Activated CD8-positive, alpha-beta memory T cell treated with anti-CD3 and anti-CD28 coated beads, Interleukin-2, amount 10 ng/mL, durations not matched to agents 7 days and 5 days (primary cell): Measurements from ENCODE around the gene SMAD7. TPM values are rescaled to one million over a fixed set of nuclear protein-coding genes. Genes with fewer than 3 reads are reported as not detected.
A peak's percentile ranks its signal among the peaks of the same experiment; 100 is the strongest.

Experiments
- ATAC-seq: fragments of 150-1000 bp; cut with Tn5 transposase; one replicate; pipeline ENCODE4 v1.10.0; 2021; ENCODE audit warnings: moderate library complexity
- CTCF ChIA-PET: fragments of 350-600 bp; sonication (Branson Sonifier 250); formaldehyde crosslinking; loops from one replicate; lab custom pipeline; 2021; ENCODE audit warnings: antibody characterized with exemption; lab: Charles Lee
- DNase-seq: peaks from one replicate; pipeline ENCODE4 v3.0.0-alpha.2; 2020
- H3K27ac Mint-ChIP-seq: one replicate; pipeline ENCODE4 v1.8.0; 2021; ENCODE audit warnings: mild to moderate bottlenecking, mixed read lengths
- H3K27me3 Mint-ChIP-seq: one replicate; pipeline ENCODE4 v1.8.0; 2021; ENCODE audit warnings: mixed read lengths
- H3K36me3 Mint-ChIP-seq: one replicate; pipeline ENCODE4 v1.8.0; 2021; ENCODE audit warnings: mild to moderate bottlenecking, mixed read lengths
- H3K4me1 Mint-ChIP-seq: one replicate; pipeline ENCODE4 v1.8.0; 2021; ENCODE audit warnings: mixed read lengths
- H3K4me3 Mint-ChIP-seq: one replicate; pipeline ENCODE4 v1.8.0; 2021; ENCODE audit warnings: mild to moderate bottlenecking, moderate library complexity, mixed read lengths
- H3K9me3 Mint-ChIP-seq: one replicate; pipeline ENCODE4 v1.8.0; 2022; ENCODE audit warnings: low read depth, mixed read lengths
- total RNA-seq, 2 experiments: library from RNA; stranded (reverse); gene quantifications; one replicate each; pipeline ENCODE4 v1.2.3, GENCODE V29; 2021

SMAD7 gene
- total RNA-seq, 2 experiments from 2014 or later = 18.5 to 29.3 TPM

GRCh38 chr18:48932822-48933510, 17.8 kb downstream of the SMAD7 start:
- H3K4me3 Mint-ChIP-seq = peak overlapping the region; percentile 75
- ATAC-seq (no peak), DNase-seq (no peak)
- peaks cover 92% of the 10 kb centered on the region for H3K4me1 Mint-ChIP-seq
- H3K36me3 Mint-ChIP-seq = peaks cover 17% of the 10 kb centered on the region
- no peaks in the 10 kb centered on the region for H3K27me3 Mint-ChIP-seq
- CTCF ChIA-PET = interaction anchor here (0.7 to 1.4 kb wide), 5 partner anchors 11 to 140 kb away, joined by 3 to 5 read pairs (median 3); no protein-coding TSS in a partner anchor
- no peaks in the 10 kb centered on the region for H3K9me3 Mint-ChIP-seq
- peak overlapping the region; percentile 96 for H3K27ac Mint-ChIP-seq

- CTCF ChIA-PET = interaction anchor here (1.0 to 1.4 kb wide), 4 partner anchors 10 to 64 kb away, joined by 3 to 5 read pairs (median 4); no protein-coding TSS in a partner anchor
- ATAC-seq (no peak), DNase-seq (no peak)
- Mint-ChIP-seq H3K9me3 (no peaks in the 10 kb centered on the region), H3K27ac (peak overlapping the region; percentile 96), H3K4me3 (peak overlapping the region; percentile 75), H3K27me3 (no peaks in the 10 kb centered on the region), H3K4me1 (peaks cover 92% of the 10 kb centered on the region), H3K36me3 (peaks cover 16% of the 10 kb centered on the region)
Observed at GRCh38 chr18:48932462-48932818, 18.3 kb downstream of the SMAD7 start.

- Mint-ChIP-seq H3K36me3 (peaks cover 16% of the 10 kb centered on the region), H3K27me3 (no peaks in the 10 kb centered on the region), H3K4me1 (peaks cover 93% of the 10 kb centered on the region), H3K9me3 (no peaks in the 10 kb centered on the region), H3K27ac (peak overlapping the region; percentile 96), H3K4me3 (peak overlapping the region; percentile 75)
- ATAC-seq = peak; percentile 61
- CTCF ChIA-PET = interaction anchor here (0.6 to 1.4 kb wide), 4 partner anchors 10 to 63 kb away, joined by 3 to 5 read pairs (median 4); no protein-coding TSS in a partner anchor
- DNase-seq = peak; percentile 75
Observed at GRCh38 chr18:48931680-48932461, 18.9 kb downstream of the SMAD7 start.

DNA sequence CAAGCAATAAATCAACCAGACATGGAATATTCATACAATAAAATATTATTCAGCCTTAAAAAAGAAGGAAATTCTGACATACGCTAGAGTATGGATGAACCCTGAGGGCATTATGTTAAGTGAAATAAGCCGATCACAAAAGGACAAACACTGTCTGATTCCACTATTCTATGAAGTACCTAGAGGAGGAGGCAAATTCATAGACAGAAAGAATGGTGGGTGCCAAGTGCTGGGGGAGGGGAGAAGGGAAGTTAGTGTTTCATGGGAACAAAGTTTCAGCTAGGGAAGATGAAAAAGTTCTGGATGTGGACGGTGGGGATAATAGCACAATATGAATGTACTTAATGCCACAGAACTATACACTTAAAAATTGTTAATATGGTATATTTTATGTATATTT, 19.8 kb downstream of the SMAD7 start:
- Mint-ChIP-seq H3K27me3 (no peaks in the 10 kb centered on the region), H3K36me3 (peaks cover 13% of the 10 kb centered on the region), H3K4me3 (no peak overlapping the region), H3K4me1 (peaks cover 97% of the 10 kb centered on the region), H3K27ac (peak overlapping the region; percentile 41), H3K9me3 (no peaks in the 10 kb centered on the region)
- CTCF ChIA-PET = interaction anchor here (0.6 kb wide), 1 partner anchor 24 kb away, joined by 3 read pairs; no protein-coding TSS in a partner anchor
- DNase-seq (no peak), ATAC-seq (no peak)

DNA sequence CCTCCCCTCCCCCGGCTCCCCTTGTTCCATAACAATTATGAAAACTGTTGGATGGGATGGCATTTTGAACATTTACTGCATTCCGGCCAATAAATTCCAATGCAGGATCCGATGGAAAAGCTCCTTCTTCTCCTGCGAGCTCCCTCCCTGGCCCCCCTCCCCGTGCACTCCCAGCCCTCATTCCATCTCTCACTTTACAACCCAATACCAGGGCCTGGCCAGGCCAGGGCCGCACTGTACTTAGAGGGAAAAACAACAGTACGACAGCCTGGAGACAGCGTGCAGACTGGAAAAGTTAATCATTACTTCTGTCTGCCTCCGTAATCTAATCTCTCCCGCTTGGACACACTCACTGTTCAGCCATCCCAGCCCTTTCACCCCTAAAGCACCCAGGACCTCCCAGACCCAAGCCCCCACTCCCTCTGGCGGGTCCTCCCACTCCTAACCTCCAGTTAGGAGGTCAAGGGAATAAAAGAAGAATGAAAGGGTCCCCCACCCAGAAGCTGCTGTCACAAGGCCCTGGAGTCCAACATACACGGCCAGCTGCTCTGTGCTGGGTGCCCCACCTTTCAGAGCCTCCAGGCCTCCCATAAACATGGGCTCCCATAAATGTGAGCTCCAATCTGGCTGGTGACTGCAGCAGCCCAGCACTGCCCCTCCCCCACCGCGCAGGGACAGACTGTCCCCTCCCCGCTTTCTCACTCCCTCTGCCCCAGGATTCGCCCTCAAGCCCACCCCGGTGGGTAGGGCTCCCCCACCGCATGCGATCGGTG, 20.6 kb downstream of the SMAD7 start:
- Mint-ChIP-seq H3K9me3 (no peaks in the 10 kb centered on the region), H3K36me3 (peaks cover 11% of the 10 kb centered on the region), H3K4me1 (peaks cover 96% of the 10 kb centered on the region), H3K27ac (peak overlapping the region; percentile 80), H3K4me3 (no peak overlapping the region), H3K27me3 (no peaks in the 10 kb centered on the region)
- no peak for ATAC-seq
- CTCF ChIA-PET = interaction anchor here (1.2 kb wide), 1 partner anchor 61 kb away, joined by 4 read pairs; no protein-coding TSS in a partner anchor
- DNase-seq = no peak

DNA sequence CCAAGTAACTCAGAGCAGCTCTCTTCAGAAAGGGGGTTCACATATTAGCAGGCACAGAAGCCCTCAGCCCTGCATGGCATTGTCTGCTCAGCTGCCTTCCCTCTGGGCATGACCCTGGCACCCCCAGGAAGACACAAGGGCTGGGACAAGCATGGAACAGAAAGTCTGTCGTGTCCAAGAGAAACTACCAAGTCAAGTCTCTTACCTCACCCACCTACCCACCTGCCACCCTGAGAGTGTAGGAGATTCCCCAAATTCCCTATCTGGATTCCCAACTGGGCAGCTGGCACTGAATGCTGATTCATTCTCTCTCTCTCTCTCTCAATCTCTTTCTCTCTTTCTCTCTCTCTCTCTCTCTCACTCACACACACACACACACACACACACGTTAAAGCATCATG, 21.6 kb downstream of the SMAD7 start:
- Mint-ChIP-seq H3K36me3 (peaks cover 11% of the 10 kb centered on the region), H3K27ac (peak overlapping the region; percentile 80), H3K9me3 (no peaks in the 10 kb centered on the region), H3K27me3 (no peaks in the 10 kb centered on the region), H3K4me3 (peak overlapping the region; percentile 61), H3K4me1 (peaks cover 96% of the 10 kb centered on the region)
- DNase-seq (no peak), ATAC-seq (peak; percentile 9)
- CTCF ChIA-PET = interaction anchor here (0.8 to 1.3 kb wide), 5 partner anchors 8 to 200 kb away, joined by 3 to 4 read pairs (median 4); no protein-coding TSS in a partner anchor

DNA sequence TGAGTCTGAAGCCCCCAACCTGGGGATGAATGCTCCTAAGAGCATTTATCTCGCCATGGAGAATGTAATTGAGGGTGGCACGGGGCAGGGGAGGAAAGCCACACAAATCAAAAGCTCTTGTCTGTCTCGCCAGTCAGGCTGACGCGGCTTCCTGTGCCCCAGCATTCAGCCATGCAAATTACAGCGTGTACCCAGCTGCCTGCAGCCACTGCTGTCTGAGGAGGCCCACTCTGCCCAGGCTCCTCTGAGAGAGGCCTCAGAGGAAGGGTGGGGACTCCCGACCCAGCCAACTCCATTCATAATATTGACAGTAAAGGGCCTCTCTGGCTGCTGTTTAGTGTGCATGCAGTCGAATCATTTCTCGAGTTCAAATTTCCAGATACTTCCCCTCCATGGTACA, 22.0 kb downstream of the SMAD7 start:
- DNase-seq = peak; percentile 88
- CTCF ChIA-PET = interaction anchor here (0.8 to 1.3 kb wide), 5 partner anchors 8 to 201 kb away, joined by 3 to 4 read pairs (median 4); no protein-coding TSS in a partner anchor
- H3K27me3 Mint-ChIP-seq = no peaks in the 10 kb centered on the region
- peaks cover 13% of the 10 kb centered on the region for H3K36me3 Mint-ChIP-seq
- H3K4me3 Mint-ChIP-seq = peak overlapping the region; percentile 61
- H3K4me1 Mint-ChIP-seq = peaks cover 96% of the 10 kb centered on the region
- peak overlapping the region; percentile 80 for H3K27ac Mint-ChIP-seq
- peak; percentile 83 for ATAC-seq
- no peaks in the 10 kb centered on the region for H3K9me3 Mint-ChIP-seq

DNA sequence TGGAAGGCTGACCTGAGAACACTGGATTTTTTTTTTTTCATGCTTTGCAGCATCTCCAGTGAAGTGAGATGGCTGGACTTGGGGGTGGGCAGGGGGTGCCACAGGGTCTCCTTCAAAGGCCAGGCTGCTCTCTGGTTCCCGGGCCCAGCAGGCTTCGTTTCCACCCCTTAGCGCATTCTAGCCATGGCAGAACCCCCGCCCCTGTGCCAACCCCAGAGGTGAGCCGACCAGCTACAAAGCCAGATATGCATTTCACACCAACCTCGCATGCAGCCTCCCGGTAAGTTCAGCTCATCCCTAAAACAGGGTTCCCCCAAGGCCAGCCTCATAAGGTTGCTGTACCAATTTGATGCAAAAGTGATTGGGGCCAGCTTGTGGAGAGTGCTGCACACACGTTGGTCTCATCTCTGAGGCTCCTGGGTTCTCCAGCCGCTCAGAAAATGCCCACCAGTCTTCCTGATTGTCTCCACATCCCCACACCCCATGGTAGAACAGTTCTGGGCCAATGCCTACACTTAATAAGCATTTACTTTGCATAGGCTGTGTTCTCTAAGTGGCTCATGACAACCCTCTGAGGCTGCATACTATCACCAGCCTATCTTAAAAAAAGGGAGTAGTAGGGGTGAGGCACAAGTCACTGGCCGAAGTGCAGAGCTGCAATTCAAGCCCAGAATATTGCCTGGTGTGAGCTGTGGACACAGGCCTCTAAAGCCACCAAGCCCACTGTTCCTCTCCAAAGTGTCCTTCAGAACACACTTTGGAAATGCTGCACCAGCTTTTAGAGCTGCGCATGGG, 23.3 kb downstream of the SMAD7 start:
- ATAC-seq (no peak), DNase-seq (no peak)
- peak overlapping the region; percentile 47 for H3K27ac Mint-ChIP-seq
- H3K27me3 Mint-ChIP-seq = no peaks in the 10 kb centered on the region
- no peaks in the 10 kb centered on the region for H3K9me3 Mint-ChIP-seq
- H3K4me3 Mint-ChIP-seq = no peak overlapping the region
- H3K36me3 Mint-ChIP-seq = peaks cover 18% of the 10 kb centered on the region
- CTCF ChIA-PET = no interaction called here
- H3K4me1 Mint-ChIP-seq = peaks cover 96% of the 10 kb centered on the region

- peaks cover 17% of the 10 kb centered on the region for H3K36me3 Mint-ChIP-seq
- CTCF ChIA-PET = interaction anchor here (2.4 to 2.6 kb wide), 2 partner anchors 12 to 150 kb away, joined by 8 to 14 read pairs; no protein-coding TSS in a partner anchor
- no peak overlapping the region for H3K4me3 Mint-ChIP-seq
- peaks cover 88% of the 10 kb centered on the region for H3K4me1 Mint-ChIP-seq
- H3K9me3 Mint-ChIP-seq = no peaks in the 10 kb centered on the region
- no peak overlapping the region for H3K27ac Mint-ChIP-seq
- no peaks in the 10 kb centered on the region for H3K27me3 Mint-ChIP-seq
- DNase-seq (no peak), ATAC-seq (no peak)
Observed at GRCh38 chr18:48926420-48926857, 24.3 kb downstream of the SMAD7 start.

- Mint-ChIP-seq H3K9me3 (no peaks in the 10 kb centered on the region), H3K36me3 (peaks cover 26% of the 10 kb centered on the region), H3K27ac (peak overlapping the region; percentile 89), H3K27me3 (no peaks in the 10 kb centered on the region), H3K4me1 (peaks cover 82% of the 10 kb centered on the region), H3K4me3 (no peak overlapping the region)
- CTCF ChIA-PET = interaction anchor here (0.8 to 2.6 kb wide), 4 partner anchors 11 to 149 kb away, joined by 4 to 14 read pairs (median 6); no protein-coding TSS in a partner anchor
- no peak for DNase-seq
- no peak for ATAC-seq
Observed at GRCh38 chr18:48925491-48925780, 25.3 kb downstream of the SMAD7 start.

- CTCF ChIA-PET = interaction anchor here (0.6 to 2.6 kb wide), 7 partner anchors 10 to 149 kb away, joined by 3 to 14 read pairs (median 4); no protein-coding TSS in a partner anchor
- no peaks in the 10 kb centered on the region for H3K27me3 Mint-ChIP-seq
- H3K36me3 Mint-ChIP-seq = peaks cover 30% of the 10 kb centered on the region
- peak overlapping the region; percentile 89 for H3K27ac Mint-ChIP-seq
- DNase-seq (peak; percentile 75), ATAC-seq (peak; percentile 4)
- H3K4me3 Mint-ChIP-seq = peak overlapping the region; percentile 60
- no peaks in the 10 kb centered on the region for H3K9me3 Mint-ChIP-seq
- H3K4me1 Mint-ChIP-seq = peaks cover 77% of the 10 kb centered on the region
Observed at GRCh38 chr18:48924630-48925490, 25.9 kb downstream of the SMAD7 start.
